Coronary artery (tissue), 2 donors: Measurements from ENCODE around the gene IL31.

Source experiments
- DNase-seq: peaks from one replicate; pipeline ENCODE4 v3.0.0-alpha.2; 2017; ENCODE audit warnings: low spot score
- H3K27ac ChIP-seq, 2 donors: fragments of 200-600 bp; sonication (generic); one replicate each; pipeline ENCODE4 v1.5.1; 2016 to 2019
- H3K4me3 ChIP-seq: fragments of 200-600 bp; sonication (generic); 2 replicates; pipeline ENCODE4 v1.5.1; 2016; ENCODE audit warnings: mild to moderate bottlenecking, moderate library complexity
- TF ChIP-seq, protein P1 (sequence below): fragments of 200-600 bp; sonication (generic); IDR thresholded peaks from one replicate; pipeline ENCODE4 v1.5.1; 2019; ENCODE audit warnings: antibody characterized with exemption

IL31 gene

DNA sequence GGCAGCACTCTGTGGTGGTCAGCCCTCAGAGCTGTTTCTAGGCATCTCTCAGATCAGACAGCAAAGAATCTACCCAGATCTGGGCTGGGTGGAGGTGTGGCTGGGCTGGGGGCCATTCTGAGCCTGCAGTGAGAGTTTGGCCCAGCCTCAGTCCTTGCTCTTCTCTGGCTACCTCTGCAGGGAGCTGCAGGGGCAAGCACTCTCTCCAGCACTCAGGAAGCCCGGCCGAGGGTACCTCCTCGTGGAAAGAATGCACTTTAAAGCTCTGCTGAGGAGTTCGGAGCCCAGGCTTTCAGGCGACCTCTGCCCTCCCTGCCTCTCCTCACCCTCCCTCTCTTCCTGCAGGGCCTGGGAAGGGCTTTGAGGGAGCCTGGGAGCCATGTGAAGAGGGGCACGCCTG lies 31.2 kb downstream of the IL31 start:
- Histone ChIP-seq H3K4me3 (no peak overlapping the region), H3K27ac (no peak overlapping the region)
- TF ChIP-seq, protein P1, sequence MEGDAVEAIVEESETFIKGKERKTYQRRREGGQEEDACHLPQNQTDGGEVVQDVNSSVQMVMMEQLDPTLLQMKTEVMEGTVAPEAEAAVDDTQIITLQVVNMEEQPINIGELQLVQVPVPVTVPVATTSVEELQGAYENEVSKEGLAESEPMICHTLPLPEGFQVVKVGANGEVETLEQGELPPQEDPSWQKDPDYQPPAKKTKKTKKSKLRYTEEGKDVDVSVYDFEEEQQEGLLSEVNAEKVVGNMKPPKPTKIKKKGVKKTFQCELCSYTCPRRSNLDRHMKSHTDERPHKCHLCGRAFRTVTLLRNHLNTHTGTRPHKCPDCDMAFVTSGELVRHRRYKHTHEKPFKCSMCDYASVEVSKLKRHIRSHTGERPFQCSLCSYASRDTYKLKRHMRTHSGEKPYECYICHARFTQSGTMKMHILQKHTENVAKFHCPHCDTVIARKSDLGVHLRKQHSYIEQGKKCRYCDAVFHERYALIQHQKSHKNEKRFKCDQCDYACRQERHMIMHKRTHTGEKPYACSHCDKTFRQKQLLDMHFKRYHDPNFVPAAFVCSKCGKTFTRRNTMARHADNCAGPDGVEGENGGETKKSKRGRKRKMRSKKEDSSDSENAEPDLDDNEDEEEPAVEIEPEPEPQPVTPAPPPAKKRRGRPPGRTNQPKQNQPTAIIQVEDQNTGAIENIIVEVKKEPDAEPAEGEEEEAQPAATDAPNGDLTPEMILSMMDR, result no peak
- DNase-seq, result no peak

GRCh38 chr12:122141911-122142725 lies 31.9 kb downstream of the IL31 start:
- Histone ChIP-seq H3K27ac (no peak overlapping the region), H3K4me3 (no peak overlapping the region)
- TF ChIP-seq, protein P1, result no peak
- DNase-seq, result no peak

GRCh38 chr12:122140467-122141257 lies 33.4 kb downstream of the IL31 start:
- no peak overlapping the region for H3K27ac ChIP-seq
- TF ChIP-seq, protein P1, result no peak
- no peak for DNase-seq
- H3K4me3 ChIP-seq, result no peak overlapping the region

DNA sequence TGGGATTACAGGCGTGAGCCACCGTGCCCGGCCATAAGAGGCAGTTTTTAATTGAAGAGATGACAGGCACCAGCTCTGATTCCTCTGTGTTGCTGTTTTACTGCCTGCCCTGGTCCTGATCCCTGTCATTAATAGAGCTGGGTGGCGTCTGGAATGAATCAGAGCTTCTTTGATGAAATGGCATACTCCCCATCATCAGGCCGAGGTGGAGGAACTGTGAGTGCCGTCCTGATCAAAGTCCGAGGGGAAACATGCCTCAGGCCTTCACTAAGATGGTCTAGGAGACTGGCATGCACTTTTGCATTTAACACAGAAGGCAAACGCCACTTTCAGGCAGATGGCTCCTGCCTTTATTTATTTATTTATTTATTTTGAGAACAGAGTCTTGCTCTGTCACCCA lies 34.1 kb downstream of the IL31 start:
- Histone ChIP-seq H3K27ac (no peak overlapping the region), H3K4me3 (no peak overlapping the region)
- DNase-seq, result no peak
- TF ChIP-seq, protein P1, result no peak

DNA sequence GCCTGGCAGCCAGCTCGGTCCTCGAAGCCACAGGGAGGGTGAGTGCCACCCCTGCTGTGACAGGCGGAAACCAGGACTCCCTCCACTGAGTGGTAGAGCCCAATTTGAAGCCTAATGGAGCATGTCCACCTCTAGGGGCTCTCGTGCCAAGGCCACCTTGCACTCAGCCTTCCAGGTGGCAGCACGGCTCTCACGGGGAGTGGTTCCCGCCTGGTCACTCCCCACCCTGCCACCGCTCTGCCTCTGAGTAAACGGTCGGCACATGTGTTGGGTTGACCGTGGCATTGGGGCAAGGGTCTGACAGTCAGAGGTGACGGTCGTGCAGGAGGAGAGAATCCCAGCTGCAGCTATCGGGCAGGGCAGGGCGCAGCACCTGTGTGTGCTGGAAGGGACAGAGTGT lies 34.8 kb downstream of the IL31 start:
- DNase-seq, result no peak
- Histone ChIP-seq H3K4me3 (no peak overlapping the region), H3K27ac (no peak overlapping the region)
- TF ChIP-seq, protein P1, result no peak

- TF ChIP-seq, protein P1, result no peak
These were observed 35.4 kb downstream of the IL31 start for GRCh38 chr12:122138616-122139015.

DNA sequence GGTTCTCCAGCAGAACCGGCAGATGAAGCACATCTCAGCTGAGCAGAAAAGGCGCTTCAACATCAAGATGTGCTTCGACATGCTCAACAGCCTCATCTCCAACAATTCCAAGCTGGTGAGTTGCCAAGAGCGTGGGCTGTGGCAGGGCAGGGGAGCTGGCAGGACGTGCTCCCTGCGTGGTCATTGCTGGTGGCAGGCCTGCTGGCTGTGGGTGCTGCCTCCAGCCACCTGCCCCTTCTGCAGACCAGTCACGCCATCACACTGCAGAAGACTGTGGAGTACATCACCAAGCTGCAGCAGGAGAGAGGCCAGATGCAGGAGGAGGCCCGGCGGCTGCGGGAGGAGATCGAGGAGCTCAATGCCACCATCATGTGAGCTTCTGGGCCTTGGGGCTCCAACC lies 35.8 kb downstream of the IL31 start:
- H3K4me3 ChIP-seq, result no peak overlapping the region
- TF ChIP-seq, protein P1, result no peak
- no peak for DNase-seq
- H3K27ac ChIP-seq, result no peak overlapping the region

More at GRCh38 chr12:122138616-122139015, 35.4 kb downstream of the IL31 start:
- H3K27ac ChIP-seq, result no peak overlapping the region
- DNase-seq, result no peak
- H3K4me3 ChIP-seq, result no peak overlapping the region
